ENCODE measurements around the gene DERA. TPM values are rescaled to one million over a fixed set of nuclear protein-coding genes. Genes with fewer than 3 reads are reported as not detected.
"Not testable (repeated sequence)": the region's sequence is repeated elsewhere in the genome, so short reads cannot be mapped to it uniquely, and the experiment has no call there.

The DERA gene
- total RNA-seq, 1 donor from 2014 or later, result 20.2 TPM

- intact Hi-C loops (cut with micrococcal nuclease), result no loop called here
- no peak for DNase-seq
- Histone ChIP-seq H3K4me3 (no peak overlapping the region), H3K27ac (replicated peaks) (no peak overlapping the region), H3K9me3 (replicated peaks) (peaks cover 37% of the 10 kb centered on the region), H3K36me3 (peaks cover 15% of the 10 kb centered on the region), H3K27me3 (ENCODE audit: low read depth) (no peaks in the 10 kb centered on the region), H3K4me1 (no peaks in the 10 kb centered on the region)
- TF ChIP-seq CTCF (IDR thresholded peaks at IDR 0.05; ENCODE audit: borderline replicate concordance), result no peak
Measured at GRCh38 chr12:16043480-16043879, 132.3 kb downstream of the DERA start.

- no peak overlapping the region for H3K4me3 ChIP-seq
- no peak for TF ChIP-seq CTCF (IDR thresholded peaks at IDR 0.05; ENCODE audit: borderline replicate concordance)
- no peak overlapping the region for H3K27ac ChIP-seq (replicated peaks)
- no peaks in the 10 kb centered on the region for H3K27me3 ChIP-seq (ENCODE audit: low read depth)
- no peak for DNase-seq
- H3K9me3 ChIP-seq (replicated peaks), result peaks cover 36% of the 10 kb centered on the region
- H3K4me1 ChIP-seq, result no peaks in the 10 kb centered on the region
- peaks cover 11% of the 10 kb centered on the region for H3K36me3 ChIP-seq
- intact Hi-C loops (cut with micrococcal nuclease), result no loop called here
Measured at GRCh38 chr12:16046266-16046665, 135.1 kb downstream of the DERA start.

DNA sequence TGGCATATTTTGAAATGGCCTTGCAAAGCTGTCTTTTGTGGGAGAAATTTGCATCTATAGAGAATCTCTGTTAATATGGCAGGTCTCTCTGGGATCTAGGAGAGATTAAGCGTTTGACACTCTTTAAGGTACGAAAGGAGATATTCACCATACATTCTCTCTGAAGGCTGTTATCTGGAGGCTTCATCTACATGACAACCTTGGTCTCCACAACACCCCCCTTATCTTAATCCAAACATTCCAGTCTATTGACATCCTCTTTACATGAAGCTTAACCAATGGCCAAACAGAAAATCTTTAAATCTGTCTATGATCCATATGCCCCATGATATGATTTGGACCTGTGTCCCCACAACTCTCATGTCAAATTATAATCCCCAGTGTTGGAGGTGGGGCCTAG is 137.4 kb downstream of the DERA start:
- Histone ChIP-seq H3K27ac (replicated peaks) (no peak overlapping the region), H3K9me3 (replicated peaks) (peaks cover 30% of the 10 kb centered on the region), H3K4me1 (no peaks in the 10 kb centered on the region), H3K36me3 (peaks cover 4% of the 10 kb centered on the region), H3K4me3 (no peak overlapping the region), H3K27me3 (ENCODE audit: low read depth) (no peaks in the 10 kb centered on the region)
- no peak for TF ChIP-seq CTCF (IDR thresholded peaks at IDR 0.05; ENCODE audit: borderline replicate concordance)
- intact Hi-C loops (cut with micrococcal nuclease), result no loop called here
- no peak for DNase-seq

- Histone ChIP-seq H3K4me1 (no peaks in the 10 kb centered on the region), H3K27ac (replicated peaks) (no peak overlapping the region), H3K36me3 (no peaks in the 10 kb centered on the region), H3K9me3 (replicated peaks) (peaks cover 30% of the 10 kb centered on the region), H3K4me3 (no peak overlapping the region), H3K27me3 (ENCODE audit: low read depth) (no peaks in the 10 kb centered on the region)
- DNase-seq, result no peak
- intact Hi-C loops (cut with micrococcal nuclease), result no loop called here
- no peak for TF ChIP-seq CTCF (IDR thresholded peaks at IDR 0.05; ENCODE audit: borderline replicate concordance)
Measured at GRCh38 chr12:16056910-16057309, 145.8 kb downstream of the DERA start.

GRCh38 chr12:16057351-16057751 is 146.2 kb downstream of the DERA start:
- H3K27me3 ChIP-seq (ENCODE audit: low read depth); DNase-seq; H3K4me3 ChIP-seq; H3K27ac ChIP-seq (replicated peaks); intact Hi-C loops (cut with micrococcal nuclease); H3K36me3 ChIP-seq; H3K4me1 ChIP-seq: not testable (repeated sequence)
- H3K9me3 ChIP-seq (replicated peaks), result peaks cover 26% of the 10 kb centered on the region

GRCh38 chr12:16062611-16063010 is 151.5 kb downstream of the DERA start:
- Histone ChIP-seq H3K36me3 (no peaks in the 10 kb centered on the region), H3K4me3 (no peak overlapping the region), H3K27ac (replicated peaks) (no peak overlapping the region), H3K9me3 (replicated peaks) (no peaks in the 10 kb centered on the region), H3K27me3 (ENCODE audit: low read depth) (no peaks in the 10 kb centered on the region), H3K4me1 (no peaks in the 10 kb centered on the region)
- no peak for DNase-seq
- intact Hi-C loops (cut with micrococcal nuclease), result no loop called here
- no peak for TF ChIP-seq CTCF (IDR thresholded peaks at IDR 0.05; ENCODE audit: borderline replicate concordance)
